ENCODE data around the gene IFNLR1.

DNA sequence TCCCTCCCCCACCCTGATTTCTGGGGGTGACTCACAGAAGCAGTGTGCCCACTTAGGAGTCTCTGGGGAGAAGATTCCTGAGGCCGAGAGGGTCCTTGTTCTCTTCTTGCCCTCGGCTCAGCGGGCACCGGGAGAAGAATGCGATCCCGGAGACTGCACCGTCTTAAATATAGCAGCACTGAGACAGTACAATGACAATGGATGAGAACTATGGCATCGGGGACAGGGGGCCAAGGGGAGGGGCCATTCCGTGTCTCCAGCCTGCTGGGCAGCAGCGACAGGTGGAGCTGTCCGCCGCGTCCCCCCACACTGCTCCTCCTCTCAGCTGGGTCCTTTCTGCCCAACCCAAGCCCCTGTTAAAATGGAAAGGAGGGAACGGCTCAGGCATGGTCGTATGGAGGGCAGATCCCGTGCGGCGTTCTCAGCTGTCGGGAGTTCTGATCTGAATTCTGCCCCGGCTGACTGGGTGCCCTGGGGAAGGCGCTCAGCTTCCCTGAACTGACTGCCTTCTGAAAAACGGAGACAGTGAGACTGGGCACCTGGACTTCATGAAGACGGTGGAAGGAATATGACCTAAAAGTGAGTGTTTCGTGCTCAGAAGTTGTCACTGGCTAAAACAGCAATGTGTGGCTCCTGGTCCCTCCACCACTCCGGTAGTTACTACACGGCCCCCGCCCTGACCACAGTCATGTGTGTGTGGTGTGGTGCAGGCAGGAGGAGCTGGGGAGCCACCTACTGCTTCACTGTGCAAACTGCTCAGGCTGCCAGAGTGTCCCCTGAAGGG lies 74.9 kb downstream of the IFNLR1 start, which contains the start of gene MYOM3:
- TF ChIP-seq, protein P1, sequence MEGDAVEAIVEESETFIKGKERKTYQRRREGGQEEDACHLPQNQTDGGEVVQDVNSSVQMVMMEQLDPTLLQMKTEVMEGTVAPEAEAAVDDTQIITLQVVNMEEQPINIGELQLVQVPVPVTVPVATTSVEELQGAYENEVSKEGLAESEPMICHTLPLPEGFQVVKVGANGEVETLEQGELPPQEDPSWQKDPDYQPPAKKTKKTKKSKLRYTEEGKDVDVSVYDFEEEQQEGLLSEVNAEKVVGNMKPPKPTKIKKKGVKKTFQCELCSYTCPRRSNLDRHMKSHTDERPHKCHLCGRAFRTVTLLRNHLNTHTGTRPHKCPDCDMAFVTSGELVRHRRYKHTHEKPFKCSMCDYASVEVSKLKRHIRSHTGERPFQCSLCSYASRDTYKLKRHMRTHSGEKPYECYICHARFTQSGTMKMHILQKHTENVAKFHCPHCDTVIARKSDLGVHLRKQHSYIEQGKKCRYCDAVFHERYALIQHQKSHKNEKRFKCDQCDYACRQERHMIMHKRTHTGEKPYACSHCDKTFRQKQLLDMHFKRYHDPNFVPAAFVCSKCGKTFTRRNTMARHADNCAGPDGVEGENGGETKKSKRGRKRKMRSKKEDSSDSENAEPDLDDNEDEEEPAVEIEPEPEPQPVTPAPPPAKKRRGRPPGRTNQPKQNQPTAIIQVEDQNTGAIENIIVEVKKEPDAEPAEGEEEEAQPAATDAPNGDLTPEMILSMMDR (IDR thresholded peaks at IDR 0.05; ENCODE audit: poor library complexity), result peak; percentile 58
- no peak for TF ChIP-seq EZH2phosphoT487 (IDR thresholded peaks at IDR 0.05; ENCODE audit: low read depth, severe bottlenecking, unreplicated experiment)
